GM12878 (cell line): ENCODE results near the gene EMID1. TPM values are rescaled to one million over a fixed set of nuclear protein-coding genes. Genes with fewer than 3 reads are reported as not detected.

Experiments used
- ASH2L ChIP-seq: fragments of 300-600, 200-600 bp; sonication (generic); IDR thresholded peaks from 2 replicates; pipeline ENCODE4 v1.6.1; 2017; ENCODE audit warnings: low read depth, mild to moderate bottlenecking, borderline replicate concordance
- ATF3 ChIP-seq: IDR thresholded peaks from 2 replicates; pipeline ENCODE4 v1.6.1; 2011; ENCODE audit warnings: low read depth, mild to moderate bottlenecking, low read length, moderate library complexity, borderline replicate concordance; ENCODE audit errors: extremely low read depth
- BCL11A ChIP-seq: IDR thresholded peaks from 2 replicates; pipeline ENCODE4 v1.6.1; 2011; ENCODE audit warnings: low read depth, low read length
- BCLAF1 ChIP-seq: fragments of 450-650 bp; IDR thresholded peaks from 2 replicates; pipeline ENCODE4 v1.6.1; 2017; ENCODE audit warnings: antibody characterized with exemption, mild to moderate bottlenecking, moderate library complexity
- CREB1 ChIP-seq: IDR thresholded peaks from 2 replicates; pipeline ENCODE4 v1.6.1; 2012; ENCODE audit warnings: low read depth, mild to moderate bottlenecking, inconsistent platforms
- EZH2 ChIP-seq: IDR thresholded peaks from 2 replicates; pipeline ENCODE4 v1.6.1; 2012; ENCODE audit warnings: low read depth, mild to moderate bottlenecking, control low read depth, inconsistent platforms, low read length, borderline replicate concordance; ENCODE audit not compliant: control insufficient read depth
- FOXM1 ChIP-seq: IDR thresholded peaks from 2 replicates; pipeline ENCODE4 v1.6.1; 2012; ENCODE audit warnings: low read depth, mild to moderate bottlenecking, inconsistent platforms, low read length, moderate library complexity
- GATAD2B ChIP-seq: fragments of 450-650 bp; conservative IDR thresholded peaks from 2 replicates; pipeline ENCODE4 v1.6.1; 2017; ENCODE audit warnings: low read depth, mild to moderate bottlenecking, moderate library complexity
- HDGF ChIP-seq: fragments of 450-650 bp; IDR thresholded peaks from 2 replicates; pipeline ENCODE4 v1.6.1; 2016; ENCODE audit warnings: antibody characterized with exemption
- IKZF2 ChIP-seq, 2 experiments: fragments of 450-650 bp; IDR thresholded peaks; 2 replicates each; pipeline ENCODE4 v1.6.1; 2017; ENCODE audit warnings: mild to moderate bottlenecking in 2 of 2, moderate library complexity in 2 of 2
- PBX3 ChIP-seq: IDR thresholded peaks from 2 replicates; pipeline ENCODE4 v1.6.1; 2011; ENCODE audit warnings: mild to moderate bottlenecking, low read depth, low read length, moderate library complexity; ENCODE audit not compliant: insufficient replicate concordance
- POU2F2 ChIP-seq: IDR thresholded peaks from 3 replicates; pipeline ENCODE4 v1.6.1; 2011; ENCODE audit warnings: low read depth, mild to moderate bottlenecking, low read length, borderline replicate concordance
- TCF12 ChIP-seq: IDR thresholded peaks from 2 replicates; pipeline ENCODE4 v1.6.1; 2011; ENCODE audit warnings: low read depth, mild to moderate bottlenecking, low read length
- ZBTB4 ChIP-seq: fragments of 450-650 bp; formaldehyde crosslinking; IDR thresholded peaks from 2 replicates; pipeline ENCODE4 v1.4.0; 2022; ENCODE audit warnings: mild to moderate bottlenecking, moderate library complexity
- ZNF217 ChIP-seq: fragments of 450-650 bp; IDR thresholded peaks from 2 replicates; pipeline ENCODE4 v1.6.1; 2017; ENCODE audit warnings: antibody characterized with exemption, mild to moderate bottlenecking
- ZNF592 ChIP-seq: fragments of 450-650 bp; IDR thresholded peaks from 2 replicates; pipeline ENCODE4 v1.6.1; 2017; ENCODE audit warnings: mild to moderate bottlenecking, moderate library complexity
- ZSCAN29 ChIP-seq: fragments of 450-650 bp; IDR thresholded peaks from 2 replicates; pipeline ENCODE4 v1.6.1; 2017; ENCODE audit warnings: mild to moderate bottlenecking, moderate library complexity
- polyA plus RNA-seq, 11 experiments: library from polyadenylated mRNA; depleted of rRNA in 4 of 11; unstranded in 6 of 11; stranded (reverse) in 5 of 11; fragments of >200 nt; fragmentation: Nextera tagmentation in 4 of 11; fragmentation: Illumina TruSeq in 1 of 11; extraction: Ambion mirVana in 4 of 11; extraction: Trizol in 1 of 11; gene quantifications; 1 replicate in 1 of 11; 2 replicates in 10 of 11; pipeline versions ENCODE4 v1.2.1 to v1.2.3, GENCODE V29; 2011 to 2016; ENCODE audit warnings: inconsistent platforms in 2 of 11, missing spikeins in 2 of 11, low read depth in 1 of 11
- total RNA-seq, 4 experiments: library from RNA; depleted of rRNA in 3 of 4; stranded (reverse); fragments of >200 nt in 3 of 4; fragmentation: Illumina TruSeq in 1 of 4; extraction: Trizol in 1 of 4; gene quantifications; 2 replicates each; pipeline versions ENCODE4 v1.2.1 to v1.2.3, GENCODE V29; 2013 to 2021

Gene EMID1
- total and polyA plus RNA-seq, 10 of the 15 experiments (the other 5 are each of a cell fraction or from before 2014, with no cell fraction given): 1.2 to 60.3 (median 12.0) TPM

- TF ChIP-seq BCLAF1: no peak
- 0 out of 3 replicates have a peak, but pooled peaks have one; percentile 19 for TF ChIP-seq POU2F2
- TF ChIP-seq ZSCAN29: no peak
- TF ChIP-seq ZNF592: no peak
- peak; percentile 44; the same call in 1 of the 2 replicates for TF ChIP-seq BCL11A
- TF ChIP-seq PBX3: no peak
- no peak for TF ChIP-seq EZH2
- no peak for TF ChIP-seq CREB1
- 0 out of 2 replicates have a peak, but pooled peaks have one; percentile 29 for TF ChIP-seq TCF12
- TF ChIP-seq ZBTB4: no peak
- TF ChIP-seq IKZF2 (IDR thresholded peaks at IDR 0.05): peak; percentile 31 to 46; a peak in 3 of 4 replicates
- no peak for TF ChIP-seq FOXM1
- 0 out of 2 replicates have a peak, but pooled peaks have one; percentile 62 for TF ChIP-seq GATAD2B
- 0 out of 2 replicates have a peak, but pooled peaks have one; percentile 33 for TF ChIP-seq HDGF
- TF ChIP-seq ATF3: no peak
- no peak for TF ChIP-seq ASH2L
- TF ChIP-seq ZNF217: no peak; the same call in 1 of the 2 replicates
These were observed 3.4 kb downstream of the EMID1 start (continued) for GRCh38 chr22:29208879-29209623.
